Measurements from ENCODE around the gene SNRNP25.

DNA sequence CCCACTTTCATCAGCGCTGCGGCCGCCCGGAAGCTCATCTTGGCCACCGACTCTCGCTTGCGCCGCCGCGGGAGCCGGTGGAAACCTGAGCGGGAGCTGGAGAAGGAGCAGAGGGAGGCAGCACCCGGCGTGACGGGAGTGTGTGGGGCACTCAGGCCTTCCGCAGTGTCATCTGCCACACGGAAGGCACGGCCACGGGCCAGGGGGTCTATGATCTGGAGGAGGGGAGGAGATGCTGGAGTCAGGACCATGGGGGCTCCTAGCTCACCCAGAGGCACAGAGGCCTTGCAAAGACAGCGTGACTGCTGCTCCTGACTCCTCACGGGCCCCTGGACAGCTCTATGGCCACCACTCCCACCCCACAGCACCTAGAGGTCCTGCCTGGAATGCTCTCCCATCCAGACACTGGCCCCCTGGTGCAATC, 9.4 kb downstream of the SNRNP25 start:
- TF ChIP-seq EZH2 (IDR thresholded peaks at IDR 0.05; ENCODE audit: insufficient read depth, poor library complexity, severe bottlenecking) (no peak), EZH2phosphoT487 (IDR thresholded peaks at IDR 0.05; ENCODE audit: insufficient read depth, low read depth) (no peak)
